NB4 (cell line): Measurements from ENCODE around the gene PIEZO2.

ENCODE experiments used
- DNase-seq: peaks from one replicate; pipeline ENCODE4 v3.0.0; 2010; ENCODE audit warnings: low read depth
- H3K4me3 ChIP-seq: one replicate; pipeline ENCODE4 v1.5.1; 2011; ENCODE audit warnings: mild to moderate bottlenecking, low read depth, low read length, moderate library complexity
- CTCF ChIP-seq: IDR thresholded peaks from one replicate; pipeline ENCODE4 v1.5.1; 2012; ENCODE audit warnings: low read depth, low read length
- MAX ChIP-seq: IDR thresholded peaks from 2 replicates; pipeline ENCODE4 v1.6.1; 2011; ENCODE audit warnings: low read depth, low read length
- MYC ChIP-seq: IDR thresholded peaks from 2 replicates; pipeline ENCODE4 v1.6.1; 2011; ENCODE audit warnings: low read depth, low read length
- POLR2A ChIP-seq: IDR thresholded peaks from 2 replicates; pipeline ENCODE4 v1.6.1; 2011; ENCODE audit warnings: mild to moderate bottlenecking; ENCODE audit not compliant: insufficient read length; ENCODE audit errors: extremely low read depth

The PIEZO2 gene

GRCh38 chr18:11034884-11035283 lies 114.5 kb downstream of the PIEZO2 start:
- DNase-seq: peak; percentile 40
- H3K4me3 ChIP-seq: no peak overlapping the region

GRCh38 chr18:11033503-11033902 lies 115.9 kb downstream of the PIEZO2 start:
- TF ChIP-seq POLR2A (no peak), MYC (no peak), CTCF (no peak), MAX (no peak)
- no peak for DNase-seq

More at GRCh38 chr18:11034884-11035283, 114.5 kb downstream of the PIEZO2 start:
- no peak for TF ChIP-seq POLR2A
- TF ChIP-seq CTCF: no peak

GRCh38 chr18:11031966-11032365 lies 117.4 kb downstream of the PIEZO2 start:
- no peak overlapping the region for H3K4me3 ChIP-seq
- DNase-seq: no peak
- TF ChIP-seq POLR2A (no peak), MAX (no peak)

More at GRCh38 chr18:11033503-11033902, 115.9 kb downstream of the PIEZO2 start:
- no peak overlapping the region for H3K4me3 ChIP-seq

GRCh38 chr18:11029021-11029420 lies 120.3 kb downstream of the PIEZO2 start:
- no peak overlapping the region for H3K4me3 ChIP-seq
- no peak for DNase-seq
- TF ChIP-seq MAX: no peak
- TF ChIP-seq POLR2A: no peak
- no peak for TF ChIP-seq CTCF
- no peak for TF ChIP-seq MYC

GRCh38 chr18:11027862-11028261 lies 121.5 kb downstream of the PIEZO2 start:
- no peak overlapping the region for H3K4me3 ChIP-seq
- TF ChIP-seq MYC (no peak), POLR2A (no peak), CTCF (no peak), MAX (no peak)
- no peak for DNase-seq

GRCh38 chr18:11025671-11026070 lies 123.7 kb downstream of the PIEZO2 start:
- no peak overlapping the region for H3K4me3 ChIP-seq
- TF ChIP-seq POLR2A (no peak), MYC (no peak), CTCF (no peak), MAX (no peak)
- no peak for DNase-seq
